ENCODE measurements around the gene APBB2. TPM values are rescaled to one million over a fixed set of nuclear protein-coding genes. Genes with fewer than 3 reads are reported as not detected.

Gene APBB2
- total RNA-seq, 2 donors from 2014 or later: 34.8 to 42.8 TPM

DNA sequence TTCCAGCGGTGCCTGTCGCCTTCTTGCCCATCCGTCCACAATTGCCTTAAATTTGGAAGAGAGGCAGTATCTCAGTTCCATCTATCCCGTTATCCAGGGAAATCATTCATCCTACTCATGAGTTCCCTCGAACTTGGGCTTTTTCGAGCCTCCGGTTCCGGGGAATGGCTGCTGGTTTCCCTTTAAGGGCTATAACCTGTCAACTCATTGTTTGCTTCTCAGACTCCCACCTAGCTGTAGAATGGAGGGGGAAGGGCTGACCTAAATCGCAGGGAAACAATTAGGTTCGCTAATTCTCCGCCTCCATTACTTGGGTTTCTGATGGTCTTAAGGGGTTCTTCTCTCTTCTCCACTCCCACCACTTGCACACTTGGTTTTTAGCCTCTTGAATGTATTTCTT lies 43.6 kb upstream of the APBB2 start:
- DNase-seq: no peak
- Histone ChIP-seq H3K9me3 (no peaks in the 10 kb centered on the region), H3K27me3 (peaks cover 0 to 17% of the 10 kb centered on the region in 2 donors), H3K4me1 (peaks cover 15% of the 10 kb centered on the region), H3K4me3 (no peak overlapping the region), H3K27ac (no peak overlapping the region), H3K36me3 (replicated peaks in 1 of 2; ENCODE audit: insufficient read depth in 1 of 2, low read depth in 2 of 2) (no peaks in the 10 kb centered on the region)
- intact Hi-C loops (cut with DNase I): no loop called here
- WGBS, 2 donors: 27 to 30% methylated on average over 11 of the region's 11 CpGs
- TF ChIP-seq POLR2A (IDR thresholded peaks at IDR 0.05): no peak
- TF ChIP-seq, protein P1, sequence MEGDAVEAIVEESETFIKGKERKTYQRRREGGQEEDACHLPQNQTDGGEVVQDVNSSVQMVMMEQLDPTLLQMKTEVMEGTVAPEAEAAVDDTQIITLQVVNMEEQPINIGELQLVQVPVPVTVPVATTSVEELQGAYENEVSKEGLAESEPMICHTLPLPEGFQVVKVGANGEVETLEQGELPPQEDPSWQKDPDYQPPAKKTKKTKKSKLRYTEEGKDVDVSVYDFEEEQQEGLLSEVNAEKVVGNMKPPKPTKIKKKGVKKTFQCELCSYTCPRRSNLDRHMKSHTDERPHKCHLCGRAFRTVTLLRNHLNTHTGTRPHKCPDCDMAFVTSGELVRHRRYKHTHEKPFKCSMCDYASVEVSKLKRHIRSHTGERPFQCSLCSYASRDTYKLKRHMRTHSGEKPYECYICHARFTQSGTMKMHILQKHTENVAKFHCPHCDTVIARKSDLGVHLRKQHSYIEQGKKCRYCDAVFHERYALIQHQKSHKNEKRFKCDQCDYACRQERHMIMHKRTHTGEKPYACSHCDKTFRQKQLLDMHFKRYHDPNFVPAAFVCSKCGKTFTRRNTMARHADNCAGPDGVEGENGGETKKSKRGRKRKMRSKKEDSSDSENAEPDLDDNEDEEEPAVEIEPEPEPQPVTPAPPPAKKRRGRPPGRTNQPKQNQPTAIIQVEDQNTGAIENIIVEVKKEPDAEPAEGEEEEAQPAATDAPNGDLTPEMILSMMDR (IDR thresholded peaks at IDR 0.05): no peak
- ATAC-seq: no peak

DNA sequence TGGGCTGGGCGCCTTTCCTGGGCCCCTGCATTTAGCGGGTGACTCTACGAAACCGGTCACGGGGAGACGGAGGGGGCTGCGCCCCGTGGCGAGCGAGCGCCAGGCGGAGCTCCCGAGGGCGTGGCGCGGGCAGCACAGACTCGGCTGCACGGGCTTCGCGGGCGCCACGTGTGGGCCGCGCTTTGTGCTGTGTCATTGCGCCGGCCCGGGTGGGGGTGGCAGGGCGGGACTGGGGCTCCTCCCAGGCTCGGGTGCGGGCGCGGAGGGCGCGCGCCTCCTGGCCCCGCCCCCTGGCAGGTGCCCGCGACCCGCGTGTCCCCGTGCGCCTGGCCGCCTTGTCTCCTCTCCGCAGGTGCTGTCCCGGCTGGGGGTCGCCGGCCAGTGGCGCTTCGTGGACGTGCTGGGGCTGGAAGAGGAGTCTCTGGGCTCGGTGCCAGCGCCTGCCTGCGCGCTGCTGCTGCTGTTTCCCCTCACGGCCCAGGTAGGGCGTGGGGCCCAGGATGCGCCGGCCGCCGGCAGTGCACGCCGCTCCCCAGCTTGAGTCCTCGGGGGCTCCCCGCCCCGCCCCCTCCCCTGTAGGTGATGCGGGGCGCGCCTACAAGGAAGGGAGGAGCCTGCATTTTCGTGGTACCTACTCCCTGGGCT lies 43.0 kb upstream of the APBB2 start:
- peak; percentile 78 for ATAC-seq
- TF ChIP-seq, protein P1 (IDR thresholded peaks at IDR 0.05): peak in 1 of 7 experiments; percentile 4
- no peak for TF ChIP-seq POLR2A (IDR thresholded peaks at IDR 0.05)
- WGBS, 2 donors: 0 to 2% methylated on average over 1 to 49 of the region's 69 CpGs
- intact Hi-C loops (cut with DNase I): no loop called here
- H3K27ac ChIP-seq: no peak overlapping the region
- peak; percentile 31 to 62 (median 44) for DNase-seq
- H3K9me3 ChIP-seq: no peaks in the 10 kb centered on the region
- no peaks in the 10 kb centered on the region for H3K36me3 ChIP-seq (replicated peaks in 1 of 2; ENCODE audit: insufficient read depth in 1 of 2, low read depth in 2 of 2)
- peaks cover 0 to 17% of the 10 kb centered on the region in 2 donors for H3K27me3 ChIP-seq
- H3K4me3 ChIP-seq: peak overlapping the region in 1 of 2 donors; percentile 30
- peaks cover 15% of the 10 kb centered on the region for H3K4me1 ChIP-seq

DNA sequence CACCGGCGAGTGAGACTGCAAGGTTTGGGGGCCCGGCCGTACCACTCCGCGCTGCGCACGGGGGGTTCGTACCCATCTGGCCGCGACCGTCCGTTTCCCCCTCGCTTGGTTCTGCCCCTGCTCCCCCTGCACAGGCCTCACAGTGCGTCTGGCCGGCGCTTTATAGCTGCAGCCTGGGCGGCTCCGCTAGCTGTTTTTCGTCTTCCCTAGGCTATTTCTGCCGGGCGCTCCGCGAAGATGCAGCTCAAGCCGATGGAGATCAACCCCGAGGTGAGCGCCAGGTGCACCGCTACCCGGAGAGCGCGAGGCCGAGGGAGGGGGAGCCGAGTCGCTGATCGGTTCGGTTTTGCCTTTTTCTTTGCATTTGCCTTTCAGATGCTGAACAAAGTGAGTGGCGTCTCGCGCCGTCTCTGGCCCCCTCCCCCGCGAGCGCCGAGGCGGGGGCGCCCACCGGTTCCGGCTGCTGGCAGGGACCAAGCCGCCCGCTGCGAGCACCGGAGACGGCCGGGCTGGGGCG lies 42.5 kb upstream of the APBB2 start, which contains the start of gene UCHL1:
Gene UCHL1, plus strand, starts transcription at position 189 of the 517 bp plus-strand sequence. Its CDS starts 49 bp downstream, at position 238.
- Histone ChIP-seq H3K27me3 (peaks cover 0 to 17% of the 10 kb centered on the region in 2 donors), H3K27ac (no peak within 1 kb of the TSS), H3K36me3 (replicated peaks in 1 of 2; ENCODE audit: insufficient read depth in 1 of 2, low read depth in 2 of 2) (no peaks in the 10 kb centered on the region), H3K9me3 (no peaks in the 10 kb centered on the region), H3K4me3 (peak within 1 kb of the TSS in 1 of 2 donors; percentile 30), H3K4me1 (peaks cover 15% of the 10 kb centered on the region)
- ATAC-seq (peak; percentile 49), DNase-seq (peak; percentile 15 to 50 (median 29))
- TF ChIP-seq, protein P1 (IDR thresholded peaks at IDR 0.05): no peak
- TF ChIP-seq POLR2A (IDR thresholded peaks at IDR 0.05): peak in 1 of 3 donors; percentile 17
- 6 to 12% methylated on average over 17 to 44 of the region's 55 CpGs for WGBS, 2 donors
- intact Hi-C loops (cut with DNase I): no loop called here

DNA sequence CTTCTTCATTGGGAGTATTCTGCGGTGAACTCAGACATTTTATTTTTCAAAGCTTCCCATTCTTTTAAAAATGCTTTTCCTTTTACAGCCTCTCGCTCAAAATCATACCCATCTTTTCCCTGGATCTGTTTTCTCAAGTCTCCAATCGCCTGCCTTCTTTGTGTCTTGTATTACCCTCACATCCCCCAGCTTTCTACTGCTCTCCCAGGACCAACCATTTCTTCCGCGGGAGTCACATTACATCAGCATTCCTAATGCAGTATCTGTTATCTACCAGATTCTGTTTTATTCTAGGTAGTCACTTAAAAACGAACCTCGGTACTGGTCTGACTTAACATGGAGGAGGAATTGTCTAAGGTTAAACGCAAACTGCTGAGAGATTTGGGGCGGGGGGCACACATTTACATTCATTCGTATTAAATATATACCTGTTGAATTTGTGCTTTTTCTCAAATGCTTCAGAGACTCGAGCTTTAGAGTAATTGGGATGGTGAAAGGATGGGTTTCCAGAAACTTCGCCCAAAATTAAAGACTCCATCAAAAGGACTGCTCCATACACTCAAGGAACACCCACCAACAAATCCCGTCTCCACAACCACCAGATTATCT lies 41.9 kb upstream of the APBB2 start:
- no peak for TF ChIP-seq POLR2A (IDR thresholded peaks at IDR 0.05)
- TF ChIP-seq, protein P1 (IDR thresholded peaks at IDR 0.05): no peak
- DNase-seq: no peak
- ATAC-seq: peak; percentile 15
- Histone ChIP-seq H3K4me3 (no peak overlapping the region), H3K36me3 (replicated peaks in 1 of 2; ENCODE audit: insufficient read depth in 1 of 2, low read depth in 2 of 2) (no peaks in the 10 kb centered on the region), H3K27ac (no peak overlapping the region), H3K9me3 (no peaks in the 10 kb centered on the region), H3K4me1 (peaks cover 15% of the 10 kb centered on the region), H3K27me3 (peaks cover 0 to 17% of the 10 kb centered on the region in 2 donors)
- WGBS, 2 donors: 23 to 35% methylated on average over 13 of the region's 13 CpGs
- intact Hi-C loops (cut with DNase I): no loop called here
